Measurements from ENCODE around the gene BCAS1.
"Not testable (repeated sequence)": the region's sequence is repeated elsewhere in the genome, so short reads cannot be mapped to it uniquely, and the experiment has no call there.

The BCAS1 gene

DNA sequence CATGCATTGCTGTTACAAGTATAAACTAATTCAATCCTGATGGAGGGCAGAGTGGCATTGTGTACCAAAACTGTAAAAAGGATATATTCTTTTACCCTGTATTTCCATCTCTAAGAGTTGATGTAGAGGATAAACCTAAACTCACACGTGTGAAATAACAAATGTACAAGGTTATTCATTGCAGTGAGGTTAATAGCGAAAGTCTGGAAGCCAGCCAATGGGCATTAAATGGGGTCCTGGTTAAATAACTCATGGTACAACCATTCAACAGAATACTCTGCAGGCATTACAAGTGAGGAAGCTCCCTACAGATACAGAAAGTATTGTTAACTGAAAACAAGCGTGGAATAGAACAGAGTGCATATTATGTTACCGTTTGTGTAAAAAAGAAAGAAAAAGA, 56.9 kb downstream of the BCAS1 start:
- no peak for DNase-seq

DNA sequence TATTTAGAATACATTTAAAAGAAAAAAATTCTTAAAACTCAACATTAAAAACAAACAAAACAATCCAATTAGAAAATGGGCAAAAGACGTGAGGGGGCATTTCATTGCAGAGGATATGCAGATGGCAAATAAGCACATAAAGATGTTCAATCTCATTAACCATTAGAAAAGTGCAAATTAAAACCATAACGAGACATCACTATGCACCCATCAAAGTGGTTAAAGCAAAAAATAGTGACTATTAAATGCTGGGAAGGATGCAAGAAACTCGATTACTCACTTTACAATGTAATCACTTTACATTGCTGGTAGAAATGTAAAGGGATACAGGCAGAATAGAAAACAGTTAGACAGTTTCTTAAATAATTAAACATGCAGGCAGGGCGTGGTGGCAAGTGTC, 59.0 kb downstream of the BCAS1 start:
- DNase-seq: no peak

DNA sequence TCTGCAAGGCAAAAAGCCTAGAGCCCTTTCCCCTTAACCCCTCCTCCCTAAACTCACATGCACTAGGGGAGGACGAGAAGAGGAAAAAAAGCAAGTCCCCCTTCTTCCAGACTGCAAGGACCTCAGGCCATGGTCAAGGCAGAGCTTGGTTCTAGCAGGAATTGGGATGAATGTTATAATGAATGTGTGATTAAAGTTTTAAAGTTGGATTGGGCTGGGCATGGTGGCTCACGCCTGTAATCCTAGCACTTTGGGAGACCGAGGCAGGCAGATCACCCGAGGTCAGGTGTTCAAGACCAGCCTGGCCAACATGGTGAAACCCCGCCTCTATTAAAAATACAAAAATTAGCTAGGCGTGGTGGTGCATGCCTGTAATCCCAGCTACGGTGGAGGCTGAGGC, 64.2 kb downstream of the BCAS1 start:
- not testable (repeated sequence) for DNase-seq

DNA sequence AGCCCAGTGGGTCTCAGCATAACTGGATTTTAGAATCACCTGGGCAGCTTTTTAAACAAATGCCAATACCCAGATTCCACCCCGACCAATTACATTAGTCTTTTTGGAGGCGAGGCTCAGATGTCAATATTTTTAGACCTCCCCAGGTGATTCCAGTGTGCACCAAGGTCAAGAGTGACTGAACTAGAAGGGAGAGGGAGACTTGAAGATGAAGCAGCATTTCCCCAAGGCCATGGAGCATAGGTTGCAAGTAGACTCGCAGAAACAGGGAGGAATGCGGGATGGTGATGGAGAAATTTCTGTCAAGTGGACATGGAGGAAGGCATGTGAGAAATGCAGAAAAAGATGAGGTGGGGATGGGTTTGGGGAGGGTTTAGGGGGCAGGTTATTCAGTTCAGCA, 64.9 kb downstream of the BCAS1 start:
- DNase-seq: no peak

DNA sequence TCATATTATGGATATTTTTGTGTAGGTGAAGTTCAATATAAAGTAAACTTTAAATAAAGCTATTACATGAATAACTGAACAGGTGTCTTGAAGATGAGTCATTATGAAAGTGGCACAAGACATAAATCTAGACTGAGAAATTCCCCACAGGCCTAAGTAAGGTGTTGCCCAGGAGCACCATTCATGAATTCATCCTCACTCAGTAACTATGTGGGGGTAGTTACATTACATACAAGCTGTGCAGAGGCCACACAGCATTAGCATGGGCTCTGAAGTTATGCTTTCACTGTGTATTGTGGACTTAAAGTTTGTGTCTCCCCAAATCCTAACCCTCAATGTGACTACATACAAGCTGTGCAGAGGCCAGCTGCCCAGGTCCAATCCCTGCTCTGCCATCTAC, 65.9 kb downstream of the BCAS1 start:
- DNase-seq: no peak

DNA sequence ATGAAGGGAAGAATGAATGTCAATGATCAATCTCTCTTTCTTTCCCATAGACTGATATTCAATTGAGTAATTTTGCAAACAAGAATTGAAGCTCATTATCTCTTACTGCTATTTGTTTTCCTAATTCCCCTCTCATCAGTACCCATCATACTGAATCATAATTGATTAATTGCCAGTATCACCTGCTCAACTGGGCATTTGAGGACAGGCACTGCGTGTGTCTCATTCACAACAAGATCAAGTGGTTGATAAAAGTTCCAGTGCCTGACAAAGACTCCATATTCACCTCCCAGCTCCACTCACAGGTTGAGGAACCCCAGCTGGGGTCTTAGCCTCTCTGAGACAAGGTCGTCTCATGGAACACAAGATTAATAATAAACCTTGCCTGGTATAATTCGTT, 67.7 kb downstream of the BCAS1 start:
- DNase-seq: no peak

DNA sequence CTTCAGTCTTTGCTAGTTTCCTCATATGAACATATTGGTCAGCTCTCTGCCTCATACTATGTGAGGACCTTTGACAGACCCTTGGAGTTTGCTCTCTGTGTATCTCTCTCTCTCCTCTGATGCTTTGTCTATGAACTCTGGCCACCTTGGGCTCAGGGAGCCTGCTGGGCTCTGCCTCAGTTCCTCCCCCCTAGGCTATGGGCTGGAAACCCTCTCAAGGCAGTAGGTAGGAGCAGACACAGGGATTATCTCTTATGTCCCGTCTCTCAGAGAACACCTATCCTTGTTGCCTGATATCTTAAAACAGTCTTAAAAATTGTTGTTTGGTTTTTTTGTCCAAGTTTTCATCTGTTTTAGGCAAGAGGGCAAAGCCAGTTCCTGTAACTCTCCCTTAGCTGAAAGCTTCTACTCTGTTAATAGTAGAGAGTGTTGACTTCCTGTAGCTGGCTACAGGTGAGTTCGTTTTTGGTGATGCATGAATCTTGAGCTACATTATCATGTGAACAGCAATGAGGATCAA, 68.3 kb downstream of the BCAS1 start:
- no peak for DNase-seq

DNA sequence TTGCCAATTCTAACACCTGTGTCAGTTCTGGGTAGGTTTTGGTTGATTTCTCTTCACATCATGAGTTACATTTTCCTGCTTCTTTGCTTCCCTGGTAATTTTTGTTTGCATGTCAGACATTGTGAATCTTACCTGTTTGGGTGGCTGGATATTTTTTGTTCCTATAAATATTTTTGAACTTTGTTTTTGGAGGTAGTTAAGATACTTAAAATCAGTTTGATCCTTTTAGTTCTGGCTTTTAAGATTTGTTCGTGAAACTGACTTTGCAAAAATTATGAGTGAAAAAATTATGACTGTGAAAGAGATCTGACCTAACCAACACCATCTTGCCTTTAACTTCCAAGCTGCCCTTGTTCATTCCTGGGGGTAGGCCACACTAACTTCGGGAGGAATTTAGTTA, 69.5 kb downstream of the BCAS1 start:
- no peak for DNase-seq

DNA sequence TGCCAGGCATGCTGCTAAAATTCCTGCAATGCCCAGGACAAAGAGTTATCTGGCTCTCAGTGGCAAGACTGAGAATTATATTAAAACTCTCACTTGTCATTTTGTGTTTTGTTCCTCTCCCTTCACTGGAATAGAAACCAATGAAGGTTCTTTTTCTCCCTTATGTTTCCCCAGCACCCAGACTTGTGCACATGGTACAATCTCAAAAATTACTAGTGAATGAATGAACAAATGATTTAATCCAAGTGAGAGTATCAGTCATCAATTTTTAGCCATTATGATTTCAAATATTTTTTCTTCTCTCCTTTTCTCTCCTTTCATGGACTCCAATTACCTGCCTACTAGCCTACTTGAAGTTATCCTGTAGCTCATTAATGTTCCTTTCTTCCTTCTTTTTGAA, 70.1 kb downstream of the BCAS1 start:
- no peak for DNase-seq

DNA sequence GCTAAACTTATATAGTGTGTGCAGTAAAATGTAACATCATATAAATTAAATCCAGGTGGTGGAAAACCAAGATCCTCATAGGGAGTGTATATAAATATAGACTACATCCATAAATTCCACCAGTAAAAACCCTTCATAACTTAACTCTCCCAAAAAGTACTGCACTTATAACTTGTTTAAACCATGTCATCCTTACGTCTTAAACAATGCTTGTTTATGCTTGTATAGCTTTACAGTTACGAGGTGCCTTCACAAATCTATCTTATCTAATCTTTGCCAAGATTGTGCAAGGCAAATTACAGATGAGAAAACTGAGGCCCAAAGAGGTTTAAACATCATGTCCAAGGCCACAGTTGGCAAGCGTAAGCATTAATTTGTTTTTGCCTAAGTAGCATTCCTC, 71.3 kb downstream of the BCAS1 start:
- no peak for DNase-seq

DNA sequence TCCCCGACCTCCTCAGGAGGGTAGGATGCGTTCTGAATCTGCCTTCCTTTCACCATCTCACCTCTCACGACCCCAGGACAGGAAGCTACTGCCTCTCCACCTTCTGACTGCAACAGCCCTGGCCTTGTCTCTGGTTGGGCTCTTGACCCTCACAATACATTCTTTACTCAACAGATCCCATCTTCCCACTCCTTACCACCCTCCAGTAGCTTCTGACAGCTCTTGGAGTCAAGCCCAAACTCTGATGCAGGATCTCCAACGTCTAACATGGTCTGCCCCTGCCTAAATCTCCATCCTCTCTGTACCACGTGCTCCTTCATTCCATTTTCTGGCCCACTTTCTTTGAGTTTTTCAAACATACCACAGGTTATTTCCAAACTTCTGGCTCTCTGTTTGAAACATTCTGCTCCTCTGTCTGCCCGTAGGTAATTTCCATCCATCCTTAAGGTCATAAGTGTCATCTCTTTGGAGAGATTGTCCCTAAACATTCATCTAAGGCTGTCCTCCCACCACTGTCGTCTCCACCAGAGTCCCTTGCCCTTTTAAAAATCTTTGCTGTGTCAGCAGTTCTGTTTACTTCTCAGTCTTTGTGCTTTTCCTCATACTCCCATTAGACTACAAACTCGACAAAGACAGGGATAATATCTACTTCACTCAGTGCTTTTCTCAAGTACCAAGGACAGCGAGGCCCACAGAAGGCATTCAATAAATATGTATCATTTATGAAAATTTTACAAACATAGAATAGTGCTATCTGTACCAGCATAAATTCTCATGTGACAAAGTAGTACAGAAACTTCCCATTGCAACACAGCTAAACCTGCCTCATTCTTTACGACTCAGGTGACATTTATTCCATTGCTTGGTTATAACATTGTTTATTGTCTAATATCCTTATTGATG, 73.6 kb downstream of the BCAS1 start:
- DNase-seq: no peak

DNA sequence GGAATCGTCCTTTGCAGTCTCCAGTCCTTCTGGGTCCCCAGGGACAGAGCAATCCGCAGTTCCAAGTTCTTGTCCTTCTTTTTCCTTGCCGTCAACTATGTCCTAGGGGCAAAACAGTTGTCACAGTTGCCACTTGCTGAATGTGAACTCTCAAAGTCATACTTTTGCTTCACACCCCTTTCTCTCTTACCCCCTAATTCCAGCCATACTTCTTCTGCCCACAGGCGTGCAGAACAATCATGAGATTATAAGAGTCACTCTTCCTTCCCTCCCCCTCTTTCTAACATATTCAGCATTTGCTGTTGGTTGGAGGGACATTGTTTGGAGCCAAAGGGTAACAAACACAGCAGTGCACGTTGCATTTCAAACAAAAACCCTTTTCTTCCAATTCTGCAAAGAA, 74.4 kb downstream of the BCAS1 start:
- DNase-seq: no peak

DNA sequence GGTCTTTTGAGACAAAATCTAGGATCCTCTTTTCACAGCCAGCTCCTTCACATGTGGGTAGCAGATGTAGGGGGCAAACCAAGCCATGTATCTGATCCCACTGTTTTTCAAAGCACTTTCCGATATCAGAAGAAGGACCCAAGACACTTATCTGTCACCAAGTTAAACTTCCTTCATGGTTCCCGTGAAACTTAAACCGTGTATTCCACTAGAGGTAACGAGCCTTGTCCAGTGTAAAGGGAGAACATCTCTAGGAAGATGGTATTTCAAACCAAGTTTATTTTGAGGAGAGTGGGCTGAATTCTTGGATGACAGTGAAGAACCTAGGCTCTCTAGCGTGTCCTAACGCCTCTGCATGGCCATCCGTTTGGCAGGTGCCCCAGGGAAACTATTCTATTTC, 76.3 kb downstream of the BCAS1 start:
- DNase-seq: no peak

DNA sequence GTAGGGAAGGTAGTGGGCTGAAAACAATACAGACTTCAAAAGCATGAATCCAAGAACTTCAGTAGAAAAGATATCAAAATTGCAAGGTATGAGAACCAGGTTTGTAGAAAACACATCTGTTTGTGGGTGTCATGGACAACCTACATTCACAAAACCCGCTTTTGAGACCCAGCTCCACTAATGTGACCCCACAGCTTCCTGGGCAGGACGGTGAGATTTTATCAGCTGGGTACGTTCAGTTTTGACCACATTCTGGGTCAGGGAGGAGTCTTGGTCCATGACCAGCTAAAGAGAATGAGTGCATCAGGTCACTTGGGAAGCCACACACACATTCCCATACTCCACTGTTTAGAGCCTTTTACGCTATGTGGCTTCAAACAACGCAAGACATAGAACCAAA, 77.1 kb downstream of the BCAS1 start:
- no peak for DNase-seq

DNA sequence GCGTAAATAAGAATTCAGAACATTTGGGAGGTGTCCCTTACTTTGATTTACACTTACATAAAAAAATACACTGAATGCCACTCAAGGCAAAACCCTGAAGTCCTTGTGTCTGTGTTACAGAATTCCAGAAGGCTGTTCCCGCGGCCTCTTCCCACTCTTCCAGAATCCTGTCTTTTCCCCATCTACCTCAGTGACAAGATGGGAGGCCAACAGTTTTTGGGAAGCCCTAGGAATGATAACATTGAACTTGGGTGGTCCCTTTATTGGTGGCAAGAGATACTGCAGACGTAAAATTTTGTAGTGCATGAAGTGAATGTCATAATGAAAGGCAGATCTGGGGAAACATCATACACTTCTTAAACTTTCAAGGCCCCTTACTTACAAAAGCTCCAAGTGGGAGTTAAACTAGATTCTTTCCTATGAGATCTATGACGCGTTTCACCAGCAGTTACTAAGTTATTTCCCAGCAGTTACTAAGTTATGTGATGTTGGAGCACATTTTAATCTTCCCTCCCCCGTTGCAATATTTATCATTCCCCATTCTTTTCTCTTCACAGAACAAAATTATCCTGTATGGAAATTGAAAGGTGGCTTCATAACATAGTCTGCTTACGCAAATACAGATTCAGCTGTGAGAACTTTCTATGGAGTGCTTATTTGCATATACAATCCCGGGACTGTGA, 79.5 kb downstream of the BCAS1 start:
- no peak for DNase-seq

DNA sequence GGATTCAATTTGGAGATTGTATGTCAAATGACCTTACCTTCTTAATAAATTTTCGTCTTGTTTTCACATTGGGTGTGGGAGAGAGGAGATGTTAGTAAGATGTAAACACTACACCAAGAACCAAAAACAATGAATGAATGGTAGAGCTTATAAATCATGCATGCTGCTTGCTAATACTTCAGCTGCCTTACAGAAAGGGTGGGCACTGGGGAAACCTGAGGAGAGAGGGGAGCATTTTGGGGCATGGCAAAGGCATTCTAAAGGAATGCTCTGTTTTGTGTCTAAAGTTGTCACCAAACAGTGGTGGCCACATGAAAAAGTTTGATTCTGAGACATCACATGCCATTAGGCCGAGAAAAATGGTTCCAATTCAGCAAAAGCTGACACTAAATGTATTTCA, 80.4 kb downstream of the BCAS1 start:
- DNase-seq: no peak

DNA sequence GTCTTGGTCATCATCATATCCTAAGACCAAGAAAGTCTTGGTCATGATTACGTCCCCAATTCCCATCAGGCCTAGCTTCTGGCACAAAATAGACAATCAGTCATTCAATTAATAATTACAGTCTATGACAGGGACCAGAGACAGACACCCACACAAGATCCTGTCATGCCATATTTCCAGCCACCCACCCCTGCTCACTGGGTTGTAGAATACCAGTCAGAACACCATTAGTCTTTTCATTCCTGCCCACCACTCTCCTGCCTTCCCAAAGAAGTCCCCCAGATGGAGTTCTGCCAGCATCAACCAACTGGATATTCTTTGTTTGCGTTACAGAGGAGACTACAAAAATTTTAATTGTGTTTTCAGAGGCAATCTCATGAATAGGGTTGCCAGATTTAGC, 81.0 kb downstream of the BCAS1 start:
- DNase-seq: no peak

DNA sequence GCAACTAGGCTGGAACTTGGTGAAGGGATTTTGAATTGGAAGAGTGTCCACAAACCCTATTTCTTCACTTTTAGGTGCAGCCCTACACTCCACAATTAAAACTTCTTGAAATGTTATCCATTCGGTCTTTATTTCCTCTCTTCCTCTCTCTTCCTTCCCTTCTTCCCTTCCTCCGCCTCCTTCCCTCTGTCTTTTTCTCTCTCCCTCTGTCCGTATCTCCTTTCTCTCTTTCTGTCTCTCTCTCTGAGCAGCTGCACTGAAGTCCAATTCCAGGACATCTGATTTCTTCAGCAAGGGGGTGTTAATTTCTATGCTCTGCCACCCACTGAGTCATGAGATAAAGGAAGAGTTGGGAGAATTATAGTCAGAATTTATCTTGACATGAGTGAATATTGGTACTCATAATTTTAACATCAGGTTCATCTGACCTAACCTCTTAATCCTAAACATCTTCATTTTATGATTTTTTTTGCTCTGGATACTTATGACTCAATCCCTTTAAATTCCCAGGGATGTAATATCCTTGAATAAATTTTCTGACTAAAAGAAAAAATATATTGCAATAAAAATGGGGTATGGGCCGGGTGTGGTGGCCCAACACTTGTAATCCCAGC, 84.2 kb downstream of the BCAS1 start:
- no peak for DNase-seq

DNA sequence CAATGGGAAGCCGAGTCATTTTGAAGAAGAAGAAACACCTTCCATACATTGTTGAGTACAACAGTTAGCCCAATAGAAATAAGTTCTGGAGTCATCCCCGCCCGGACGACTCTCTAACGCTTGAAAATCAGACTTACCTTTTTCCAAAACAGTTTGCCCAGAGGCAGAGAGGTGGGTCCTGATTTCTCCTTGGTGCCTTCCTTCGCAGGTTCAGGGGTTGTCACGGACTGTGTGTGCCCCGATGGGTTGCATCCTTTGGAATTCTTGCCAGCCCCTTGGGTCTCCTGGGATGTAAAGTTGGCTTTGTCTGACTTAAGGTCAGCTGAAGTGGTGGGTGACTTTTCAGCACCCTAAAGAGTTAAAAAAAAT, 85.3 kb downstream of the BCAS1 start:
- no peak for DNase-seq

DNA sequence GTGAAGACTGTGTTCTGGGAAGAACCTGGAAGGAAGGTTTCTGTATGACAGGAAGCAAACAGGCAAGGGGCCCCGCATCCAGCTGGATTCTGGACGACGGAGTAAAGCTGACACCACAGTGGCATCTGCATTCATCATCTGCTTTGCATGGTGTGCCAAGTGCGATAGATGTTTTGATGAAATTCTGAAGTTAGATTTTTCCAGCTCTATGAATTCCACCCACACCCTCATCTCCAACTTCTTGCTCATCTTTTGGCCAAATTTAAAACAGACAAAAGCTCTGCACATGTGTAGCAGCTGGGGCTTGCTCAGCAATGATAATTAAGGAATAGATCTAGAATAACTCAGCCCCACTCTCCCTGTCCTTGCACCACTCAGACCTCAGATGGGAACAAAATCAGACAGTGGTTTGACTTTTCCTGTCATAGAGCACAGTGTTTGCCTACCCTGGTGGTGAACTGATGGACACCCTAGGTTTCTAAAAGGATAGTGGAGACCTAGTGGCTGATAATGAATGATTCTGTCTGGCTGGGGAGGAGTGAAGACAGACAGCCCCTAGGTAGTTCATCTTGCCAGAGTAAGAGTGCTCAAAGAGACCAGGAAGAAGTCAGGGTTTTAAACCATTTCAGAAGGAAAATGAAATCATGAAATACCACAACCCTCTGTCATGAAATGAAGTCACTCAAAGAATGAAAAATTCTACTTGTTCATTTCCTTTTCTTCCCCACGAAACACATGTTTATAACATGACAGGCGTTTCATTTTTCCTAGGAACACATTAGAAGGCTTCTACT, 85.8 kb downstream of the BCAS1 start:
- DNase-seq: peak; percentile 49

DNA sequence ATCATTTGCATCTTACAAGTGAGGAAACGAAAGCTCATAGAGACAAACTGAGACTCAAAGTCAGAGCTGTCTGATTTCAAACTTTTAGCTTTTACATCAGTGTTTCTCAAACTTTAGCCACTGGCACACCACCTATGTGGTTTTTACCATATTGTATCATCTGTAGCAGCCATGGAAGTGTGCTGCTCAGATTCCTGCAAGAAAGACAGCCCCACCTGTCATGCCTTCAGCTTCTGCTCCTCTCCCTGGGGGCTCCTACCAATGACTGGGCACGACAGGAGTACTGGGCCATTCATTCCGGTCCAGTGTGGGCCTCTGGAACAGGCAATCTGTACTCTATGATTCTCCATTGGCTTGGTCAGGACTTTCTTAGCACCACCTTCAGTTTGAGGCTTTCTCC, 87.0 kb downstream of the BCAS1 start:
- DNase-seq: no peak

DNA sequence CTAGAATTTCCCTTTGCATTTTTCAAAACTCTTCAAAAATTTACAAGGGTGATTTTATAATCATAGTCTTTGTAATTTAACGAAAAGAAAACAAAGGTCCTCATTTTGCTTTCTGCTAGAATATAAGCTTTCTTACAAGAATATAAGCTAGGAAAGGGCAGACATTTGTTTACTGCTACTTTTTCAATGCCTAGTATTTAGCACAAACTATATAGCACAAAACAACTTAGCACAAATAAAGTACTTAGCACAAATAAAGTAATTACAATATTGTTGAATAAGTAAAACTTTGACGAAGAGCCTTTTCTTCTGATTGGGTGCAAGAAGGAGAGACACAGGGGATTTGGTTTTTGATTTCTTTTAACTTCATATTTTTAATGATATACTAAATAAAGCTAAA, 87.8 kb downstream of the BCAS1 start:
- DNase-seq: no peak
